GM12865 (cell line): ENCODE results near the gene MED14.
"Not testable (repeated sequence)": the region's sequence is repeated elsewhere in the genome, so short reads cannot be mapped to it uniquely, and the experiment has no call there.

Source experiments
- DNase-seq: peaks from one replicate; pipeline ENCODE4 v3.0.0; 2010; ENCODE audit warnings: low read depth
- H3K4me3 ChIP-seq: 2 replicates; pipeline ENCODE4 v1.5.1; 2011; ENCODE audit warnings: mild to moderate bottlenecking, low read depth, low read length, control low read depth
- CTCF ChIP-seq: IDR thresholded peaks from 2 replicates; pipeline ENCODE4 v1.5.1; 2011; ENCODE audit warnings: low read length, control low read depth, low read depth, inconsistent platforms; ENCODE audit not compliant: insufficient read depth; ENCODE audit errors: missing control alignments

The MED14 gene

GRCh38 chrX:40749681-40750494 lies 14.5 kb upstream of the MED14 start:
- no peak for TF ChIP-seq CTCF
- H3K4me3 ChIP-seq: peak overlapping the region; percentile 27
- DNase-seq: peak; percentile 64

- no peak for TF ChIP-seq CTCF
- DNase-seq: peak; percentile 12
- no peak overlapping the region for H3K4me3 ChIP-seq
Observed at GRCh38 chrX:40748977-40749376, 13.6 kb upstream of the MED14 start.

DNA sequence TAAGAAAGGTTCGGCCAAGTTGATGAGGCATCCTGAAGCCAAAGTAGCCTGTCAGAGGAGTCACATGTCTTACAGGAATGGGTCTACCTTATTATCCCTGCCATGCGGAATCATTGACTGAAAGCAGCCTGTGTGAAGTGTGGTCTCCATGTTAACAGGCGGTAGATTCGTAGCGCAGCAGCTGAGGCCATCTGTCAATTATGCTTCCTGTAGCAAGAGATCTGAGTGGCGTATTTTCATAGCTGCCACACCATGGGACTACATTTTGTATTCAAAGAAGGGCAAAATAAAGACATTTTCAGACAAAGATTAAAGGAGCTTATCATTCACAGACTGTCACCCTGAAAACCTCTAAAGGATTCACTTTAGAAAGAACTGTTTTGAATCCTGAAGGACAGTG lies 11.2 kb upstream of the MED14 start:
- no peak for DNase-seq
- H3K4me3 ChIP-seq: no peak overlapping the region
- TF ChIP-seq CTCF: no peak

DNA sequence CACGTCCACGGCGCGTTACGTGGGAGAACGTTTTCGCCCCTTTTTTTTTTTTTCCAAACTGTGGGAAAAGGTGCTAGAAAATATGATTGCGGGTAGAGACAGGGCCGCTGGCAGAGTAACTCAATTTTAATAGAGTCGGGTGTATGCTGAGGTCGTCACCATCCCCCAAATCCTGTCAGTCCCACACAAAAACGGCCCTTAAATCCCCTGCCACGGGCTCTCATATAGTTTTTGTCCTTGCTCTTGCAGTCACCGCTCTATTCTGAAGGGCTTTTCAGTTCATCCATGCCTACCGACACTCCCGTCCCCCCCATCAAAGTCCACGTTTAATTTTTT lies 796 bp upstream of the MED14 start:
- H3K4me3 ChIP-seq: peak overlapping the region; percentile 63
- peak; percentile 25 for DNase-seq
- no peak for TF ChIP-seq CTCF

- TF ChIP-seq CTCF: no peak
- peak; percentile 36 for DNase-seq
- H3K4me3 ChIP-seq: peak overlapping the region; percentile 63
Observed at GRCh38 chrX:40734971-40735324, 394 bp downstream of the MED14 start.

DNA sequence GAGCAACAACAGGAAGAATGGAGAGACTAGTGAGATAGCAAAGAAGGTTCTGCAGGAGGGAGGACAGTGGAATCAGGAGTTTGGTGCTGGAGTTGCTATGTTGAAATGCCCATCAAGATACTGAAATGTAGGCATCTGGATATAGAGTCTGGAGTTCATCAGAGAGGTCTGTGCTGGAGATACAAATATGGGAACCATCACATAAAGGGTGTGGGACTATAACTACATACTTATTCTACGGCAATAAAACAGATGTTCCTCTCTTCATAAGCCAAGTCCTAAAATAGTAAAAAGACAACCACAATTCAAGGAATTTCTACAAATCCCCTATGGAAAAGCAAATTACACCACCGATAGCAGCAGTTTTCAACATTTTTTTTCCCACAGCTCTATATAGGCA lies 1.6 kb downstream of the MED14 start:
- TF ChIP-seq CTCF: no peak
- H3K4me3 ChIP-seq: peak overlapping the region; percentile 63
- no peak for DNase-seq

GRCh38 chrX:40732499-40732898 lies 2.8 kb downstream of the MED14 start:
- DNase-seq, H3K4me3 ChIP-seq: not testable (repeated sequence)
